ENCODE data around the gene WTIP. TPM values are rescaled to one million over a fixed set of nuclear protein-coding genes. Genes with fewer than 3 reads are reported as not detected.

Gene WTIP
- total and polyA plus RNA-seq, 2 donors (not counting 3 experiments of a cell fraction or from before 2014, with no cell fraction given): 22.4 to 25.7 TPM

- Histone ChIP-seq H3K9me1 (replicated peaks; ENCODE audit: control insufficient read depth, extremely low read depth, insufficient read depth, low read length) (no peaks in the 10 kb centered on the region), H3K4me2 (ENCODE audit: insufficient read depth, low read length) (no peak overlapping the region), H4K20me1 (replicated peaks; ENCODE audit: control insufficient read depth, extremely low read depth, insufficient read depth, low read length) (no peaks in the 10 kb centered on the region), H2AFZ (ENCODE audit: low read depth, low read length) (no peak overlapping the region), H3K4me1 (ENCODE audit: control insufficient read depth, extremely low read depth, insufficient read depth, low read length) (no peaks in the 10 kb centered on the region), H3K36me3 (ENCODE audit: control insufficient read depth in 2 of 2, extremely low read depth in 1 of 2, insufficient read depth in 2 of 2, low read length in 2 of 2) (peaks cover 0 to 2% of the 10 kb centered on the region in 2 experiments), H3K9ac (replicated peaks; ENCODE audit: extremely low read depth, insufficient read depth, low read length) (no peak overlapping the region), H3K79me2 (ENCODE audit: control insufficient read depth, insufficient read depth, low read length) (no peaks in the 10 kb centered on the region), H3K27ac (ENCODE audit: insufficient read depth, low read depth, low read length) (no peak overlapping the region), H3K4me3 (replicated peaks in 1 of 3; ENCODE audit: insufficient read depth in 1 of 3, low read depth in 1 of 3, low read length in 3 of 3) (no peak overlapping the region), H3K9me3 (replicated peaks; ENCODE audit: control insufficient read depth, insufficient read depth, low read length) (no peaks in the 10 kb centered on the region), H3K27me3 (ENCODE audit: control insufficient read depth in 2 of 2, insufficient read depth in 2 of 2, low read length in 2 of 2) (no peaks in the 10 kb centered on the region)
- BruUV-seq (replicated peaks): no TSS peak
- ChIA-PET POLR2A (no interaction called here), CTCF (no interaction called here)
- TF ChIP-seq MYC (IDR thresholded peaks at IDR 0.05; ENCODE audit: low read depth, low read length) (no peak), MAX (IDR thresholded peaks at IDR 0.05; ENCODE audit: insufficient read depth, insufficient read length) (no peak), POLR2AphosphoS5 (IDR thresholded peaks at IDR 0.05; ENCODE audit: insufficient read depth, low read depth, low read length) (no peak), JUN (IDR thresholded peaks at IDR 0.05; ENCODE audit: borderline replicate concordance, insufficient read depth, insufficient read length, low read depth) (no peak), CTCF (IDR thresholded peaks at IDR 0.05; ENCODE audit: extremely low read depth in 1 of 2, insufficient read depth in 1 of 2, low read depth in 1 of 2, low read length in 2 of 2) (no peak), EZH2 (IDR thresholded peaks at IDR 0.05; ENCODE audit: borderline replicate concordance, low read depth, low read length, severe bottlenecking) (no peak), FOS (IDR thresholded peaks at IDR 0.05; ENCODE audit: borderline replicate concordance, insufficient read depth, low read length) (no peak), GATA2 (IDR thresholded peaks at IDR 0.05; ENCODE audit: insufficient read depth, insufficient read length, low read depth, low read length) (no peak)
- dilution Hi-C loops (cut with MboI; ENCODE audit: extremely low pct_ligation_motif_present, low sequenced_read_pairs): no loop called here
- intact Hi-C loops (cut with micrococcal nuclease): no loop called here
- FAIRE-seq (no peak), DNase-seq (ENCODE audit: low read depth, low spot score) (no peak)
Observed at GRCh38 chr19:34505321-34506025, 23.9 kb downstream of the WTIP start.

Data from endothelial cell of umbilical vein (primary cell).